ENCODE data around the gene FHIT. TPM values are rescaled to one million over a fixed set of nuclear protein-coding genes. Genes with fewer than 3 reads are reported as not detected.

FHIT gene
- total RNA-seq, 1 donor from 2014 or later, result 20.2 TPM

- no peak for TF ChIP-seq CTCF (IDR thresholded peaks at IDR 0.05; ENCODE audit: unreplicated experiment)
- H3K36me3 Mint-ChIP-seq (ENCODE audit: low read depth, unreplicated experiment), result no peaks in the 10 kb centered on the region
- peaks cover 4% of the 10 kb centered on the region for H3K4me1 Mint-ChIP-seq (ENCODE audit: unreplicated experiment)
- H3K9me3 Mint-ChIP-seq (ENCODE audit: unreplicated experiment), result no peaks in the 10 kb centered on the region
- no peak for DNase-seq (ENCODE audit: low spot score)
- no peak overlapping the region for H3K4me3 Mint-ChIP-seq (ENCODE audit: unreplicated experiment)
- H3K27me3 Mint-ChIP-seq (ENCODE audit: unreplicated experiment), result no peaks in the 10 kb centered on the region
- H3K27ac Mint-ChIP-seq (ENCODE audit: unreplicated experiment), result no peak overlapping the region
Observed at GRCh38 chr3:60366486-60366885, 884.8 kb downstream of the FHIT start.

- Mint-ChIP-seq H3K9me3 (ENCODE audit: unreplicated experiment) (no peaks in the 10 kb centered on the region), H3K36me3 (ENCODE audit: low read depth, unreplicated experiment) (no peaks in the 10 kb centered on the region), H3K27me3 (ENCODE audit: unreplicated experiment) (peaks cover 2% of the 10 kb centered on the region), H3K27ac (ENCODE audit: unreplicated experiment) (no peak overlapping the region), H3K4me3 (ENCODE audit: unreplicated experiment) (no peak overlapping the region), H3K4me1 (ENCODE audit: unreplicated experiment) (peaks cover 4% of the 10 kb centered on the region)
- DNase-seq (ENCODE audit: low spot score), result no peak
- no peak for TF ChIP-seq CTCF (IDR thresholded peaks at IDR 0.05; ENCODE audit: unreplicated experiment)
Observed at GRCh38 chr3:60365360-60365759, 885.9 kb downstream of the FHIT start.

GRCh38 chr3:60364475-60364874 lies 886.8 kb downstream of the FHIT start:
- no peak for DNase-seq (ENCODE audit: low spot score)
- Mint-ChIP-seq H3K9me3 (ENCODE audit: unreplicated experiment) (no peaks in the 10 kb centered on the region), H3K4me1 (ENCODE audit: unreplicated experiment) (peaks cover 4% of the 10 kb centered on the region), H3K36me3 (ENCODE audit: low read depth, unreplicated experiment) (no peaks in the 10 kb centered on the region), H3K27ac (ENCODE audit: unreplicated experiment) (no peak overlapping the region), H3K4me3 (ENCODE audit: unreplicated experiment) (no peak overlapping the region), H3K27me3 (ENCODE audit: unreplicated experiment) (peaks cover 2% of the 10 kb centered on the region)
- no peak for TF ChIP-seq CTCF (IDR thresholded peaks at IDR 0.05; ENCODE audit: unreplicated experiment)

- no peak overlapping the region for H3K27ac Mint-ChIP-seq (ENCODE audit: unreplicated experiment)
- TF ChIP-seq CTCF (IDR thresholded peaks at IDR 0.05; ENCODE audit: unreplicated experiment), result no peak
- no peak overlapping the region for H3K4me3 Mint-ChIP-seq (ENCODE audit: unreplicated experiment)
- H3K4me1 Mint-ChIP-seq (ENCODE audit: unreplicated experiment), result peaks cover 4% of the 10 kb centered on the region
- no peaks in the 10 kb centered on the region for H3K36me3 Mint-ChIP-seq (ENCODE audit: low read depth, unreplicated experiment)
- H3K9me3 Mint-ChIP-seq (ENCODE audit: unreplicated experiment), result no peaks in the 10 kb centered on the region
- DNase-seq (ENCODE audit: low spot score), result no peak
- peaks cover 2% of the 10 kb centered on the region for H3K27me3 Mint-ChIP-seq (ENCODE audit: unreplicated experiment)
Observed at GRCh38 chr3:60363817-60364216, 887.4 kb downstream of the FHIT start.

- H3K4me1 Mint-ChIP-seq (ENCODE audit: unreplicated experiment), result no peaks in the 10 kb centered on the region
- H3K36me3 Mint-ChIP-seq (ENCODE audit: low read depth, unreplicated experiment), result no peaks in the 10 kb centered on the region
- no peak for DNase-seq (ENCODE audit: low spot score)
- H3K9me3 Mint-ChIP-seq (ENCODE audit: unreplicated experiment), result no peaks in the 10 kb centered on the region
- H3K27ac Mint-ChIP-seq (ENCODE audit: unreplicated experiment), result no peak overlapping the region
- no peak overlapping the region for H3K4me3 Mint-ChIP-seq (ENCODE audit: unreplicated experiment)
- H3K27me3 Mint-ChIP-seq (ENCODE audit: unreplicated experiment), result peaks cover 2% of the 10 kb centered on the region
- TF ChIP-seq CTCF (IDR thresholded peaks at IDR 0.05; ENCODE audit: unreplicated experiment), result no peak
Observed at GRCh38 chr3:60355825-60356224, 895.4 kb downstream of the FHIT start.
